K562 (cell line): ENCODE measurements around the gene BLOC1S4. TPM values are rescaled to one million over a fixed set of nuclear protein-coding genes. Genes with fewer than 3 reads are reported as not detected.

Experiments used
- BHLHE40 ChIP-seq: IDR thresholded peaks from 2 replicates; pipeline ENCODE4 v1.6.1; 2011; ENCODE audit warnings: low read length, improper control_type of control experiment
- CAMTA2 ChIP-seq: fragments of 250-450 bp; sonication (Bioruptor Pico); conservative IDR thresholded peaks from 2 replicates; pipeline ENCODE4 v1.5.1; 2022
- CCNT2 ChIP-seq: IDR thresholded peaks from 2 replicates; pipeline ENCODE4 v1.6.1; 2011; ENCODE audit warnings: borderline replicate concordance, low read depth, mild to moderate bottlenecking, moderate library complexity, mixed read lengths, low read length; ENCODE audit not compliant: insufficient read length; ENCODE audit errors: extremely low read depth
- CREB1 ChIP-seq, 2 experiments: sonication (generic) in 1 of 2; formaldehyde crosslinking in 1 of 2; IDR thresholded peaks; 2 replicates each; pipeline versions ENCODE4 v1.6.1 to v1.8.0; 2012 to 2022; ENCODE audit warnings: inconsistent platforms in 1 of 2, mild to moderate bottlenecking in 1 of 2, missing genetic modification reagents in 1 of 2, moderate library complexity in 1 of 2
- HIVEP1 ChIP-seq: fragments of 250-450 bp; sonication (Bioruptor Pico); IDR thresholded peaks from 2 replicates; pipeline ENCODE4 v1.4.0; 2020; ENCODE audit warnings: mild to moderate bottlenecking
- KAT2B ChIP-seq: IDR thresholded peaks from one replicate; pipeline ENCODE4 v1.6.1; 2012; ENCODE audit warnings: low read depth, mild to moderate bottlenecking, control low read depth, inconsistent platforms, low read length, moderate library complexity
- KHSRP ChIP-seq: fragments of 450-650 bp; IDR thresholded peaks from 2 replicates; pipeline ENCODE4 v1.6.1; 2017
- L3MBTL2 ChIP-seq: fragments of 450-650 bp; IDR thresholded peaks from 2 replicates; pipeline ENCODE4 v1.6.1; 2016; ENCODE audit warnings: mild to moderate bottlenecking, moderate library complexity
- MECOM ChIP-seq: fragments of 250-450 bp; sonication (Bioruptor Pico); IDR thresholded peaks from 2 replicates; pipeline ENCODE4 v1.8.0; 2022; ENCODE audit warnings: inconsistent platforms
- NRF1 ChIP-seq, 2 experiments: fragments of 450-650 bp; IDR thresholded peaks in 1 of 2; conservative IDR thresholded peaks in 1 of 2; 2 replicates each; pipeline ENCODE4 v1.6.1; 2014; ENCODE audit warnings: mild to moderate bottlenecking in 2 of 2
- POLR2H ChIP-seq: IDR thresholded peaks from 2 replicates; pipeline ENCODE4 v1.6.1; 2016; ENCODE audit warnings: missing genetic modification characterization, low read depth, mild to moderate bottlenecking, control low read depth, missing compliant biosample characterization, moderate library complexity
- RCOR1 ChIP-seq, 2 experiments: IDR thresholded peaks; 2 replicates each; pipeline ENCODE4 v1.6.1; 2012; ENCODE audit warnings: low read depth in 2 of 2, low read length in 2 of 2, borderline replicate concordance in 1 of 2, improper control_type of control experiment in 1 of 2
- SMAD3 ChIP-seq: fragments of 450-650 bp; formaldehyde crosslinking; conservative IDR thresholded peaks from 2 replicates; pipeline ENCODE4 v1.4.0; 2020; ENCODE audit warnings: mild to moderate bottlenecking
- SRSF3 ChIP-seq: fragments of 200-400 bp; formaldehyde crosslinking; IDR thresholded peaks from 2 replicates; pipeline ENCODE4 v1.6.1; 2016; ENCODE audit warnings: mild to moderate bottlenecking, low read length, moderate library complexity; ENCODE audit not compliant: insufficient read depth
- XRCC4 ChIP-seq: IDR thresholded peaks from one replicate; pipeline ENCODE4 v1.6.1; 2011; ENCODE audit not compliant: insufficient read depth, insufficient read length; ENCODE audit errors: extremely low read depth
- ZNF175 ChIP-seq: fragments of 200-800 bp; sonication (Bioruptor generic); IDR thresholded peaks from 2 replicates; pipeline ENCODE4 v1.6.1; 2016; ENCODE audit warnings: low read depth, mild to moderate bottlenecking, missing genetic modification characterization, missing compliant biosample characterization
- ZNF583 ChIP-seq: fragments of 250-450 bp; sonication (Bioruptor Pico); IDR thresholded peaks from 2 replicates; pipeline ENCODE4 v1.4.0; 2020
- ZNF589 ChIP-seq: fragments of 200-800 bp; sonication (Bioruptor generic); IDR thresholded peaks from 2 replicates; pipeline ENCODE4 v1.6.1; 2016; ENCODE audit warnings: low read depth, missing genetic modification characterization, missing compliant biosample characterization
- polyA plus RNA-seq, 8 experiments: library from polyadenylated mRNA; depleted of rRNA in 4 of 8; stranded (reverse) in 5 of 8; unstranded in 3 of 8; fragments of >200 nt; fragmentation: Nextera tagmentation in 2 of 8; fragmentation: Illumina TruSeq in 1 of 8; extraction: Ambion mirVana in 2 of 8; extraction: Trizol in 1 of 8; gene quantifications; 2 replicates each; pipeline versions ENCODE4 v1.2.1 to v1.2.3, GENCODE V29; 2011 to 2014; ENCODE audit warnings: inconsistent platforms in 1 of 8, missing spikeins in 1 of 8
- total RNA-seq, 7 experiments: library from RNA; depleted of rRNA in 6 of 7; stranded (reverse); fragments of >200 nt in 6 of 7; fragmentation: Illumina TruSeq in 2 of 7; extraction: Trizol in 2 of 7; gene quantifications; 2 replicates each; pipeline versions ENCODE4 v1.2.1 to v1.2.3, GENCODE V29; 2011 to 2021; ENCODE audit warnings: low replicate concordance in 1 of 7
- TF ChIP-seq, protein P1 (sequence below): sonication (generic); formaldehyde crosslinking; IDR thresholded peaks from 2 replicates; pipeline ENCODE4 v1.8.0; 2022; ENCODE audit warnings: mild to moderate bottlenecking, missing genetic modification reagents
- TF ChIP-seq, protein P2 (sequence below): sonication (generic); formaldehyde crosslinking; IDR thresholded peaks from 2 replicates; pipeline ENCODE4 v1.8.1; 2023; ENCODE audit warnings: mild to moderate bottlenecking, missing genetic modification reagents
- TF ChIP-seq, protein P3 (sequence below): sonication (generic); formaldehyde crosslinking; IDR thresholded peaks from 2 replicates; pipeline ENCODE4 v1.8.0; 2022; ENCODE audit warnings: missing genetic modification reagents, mild to moderate bottlenecking, moderate library complexity, borderline replicate concordance
- TF ChIP-seq, protein P4 (sequence below): fragments of 250-450 bp; sonication (Bioruptor Pico); IDR thresholded peaks from 2 replicates; pipeline ENCODE4 v1.4.0; 2020

Gene BLOC1S4
- total and polyA plus RNA-seq, 9 of the 15 experiments (the other 6 are each of a cell fraction or from before 2014, with no cell fraction given): 3.1 to 31.6 (median 11.2) TPM

DNA sequence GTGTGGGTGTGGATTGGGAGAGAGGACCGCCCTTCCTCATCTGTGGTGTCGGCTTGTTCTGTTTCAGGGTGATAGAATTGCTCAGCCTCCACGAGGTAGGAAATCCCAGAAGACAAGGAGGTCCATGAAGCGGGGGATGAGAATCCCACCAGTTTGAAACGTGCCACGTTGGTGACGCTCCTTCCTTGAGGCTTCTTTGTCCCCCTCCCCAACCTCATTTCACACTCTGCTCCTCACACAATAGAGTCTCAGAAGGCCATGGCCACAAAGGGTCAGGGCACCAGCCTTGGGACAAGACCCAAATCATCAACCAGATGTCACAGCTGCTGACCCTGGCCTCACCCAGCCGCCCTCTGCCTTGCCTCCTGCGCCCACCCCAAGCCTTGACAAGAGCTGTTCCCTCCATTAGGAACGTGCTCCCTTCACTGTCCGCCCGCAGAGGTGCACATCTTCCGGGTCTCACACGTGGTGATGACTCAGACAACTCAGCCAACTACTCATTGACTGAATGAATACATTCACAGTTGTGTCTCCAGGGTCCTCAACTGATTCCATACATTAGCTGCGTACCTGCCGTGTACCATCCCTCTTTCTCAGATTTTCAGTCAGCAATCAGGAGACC is 18.3 kb downstream of the BLOC1S4 start (continued):
- TF ChIP-seq, protein P1, sequence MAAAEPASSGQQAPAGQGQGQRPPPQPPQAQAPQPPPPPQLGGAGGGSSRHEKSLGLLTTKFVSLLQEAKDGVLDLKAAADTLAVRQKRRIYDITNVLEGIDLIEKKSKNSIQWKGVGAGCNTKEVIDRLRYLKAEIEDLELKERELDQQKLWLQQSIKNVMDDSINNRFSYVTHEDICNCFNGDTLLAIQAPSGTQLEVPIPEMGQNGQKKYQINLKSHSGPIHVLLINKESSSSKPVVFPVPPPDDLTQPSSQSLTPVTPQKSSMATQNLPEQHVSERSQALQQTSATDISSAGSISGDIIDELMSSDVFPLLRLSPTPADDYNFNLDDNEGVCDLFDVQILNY (CRISPR knock-in tag): no peak
- no peak for TF ChIP-seq CCNT2
- TF ChIP-seq SRSF3: no peak
- TF ChIP-seq POLR2H (tag): no peak
- peak; percentile 89 for TF ChIP-seq MECOM (CRISPR knock-in tag)
- TF ChIP-seq KHSRP: no peak
- no peak for TF ChIP-seq HIVEP1 (CRISPR knock-in tag)
- peak; percentile 94 for TF ChIP-seq L3MBTL2
- no peak for TF ChIP-seq NRF1 (conservative IDR thresholded peaks at IDR 0.05 in 1 of 2, IDR thresholded peaks at IDR 0.05 in 1 of 2)
- TF ChIP-seq ZNF589 (CRISPR knock-in tag): peak; percentile 67; the same call in 1 of the 2 replicates
- TF ChIP-seq, protein P2, sequence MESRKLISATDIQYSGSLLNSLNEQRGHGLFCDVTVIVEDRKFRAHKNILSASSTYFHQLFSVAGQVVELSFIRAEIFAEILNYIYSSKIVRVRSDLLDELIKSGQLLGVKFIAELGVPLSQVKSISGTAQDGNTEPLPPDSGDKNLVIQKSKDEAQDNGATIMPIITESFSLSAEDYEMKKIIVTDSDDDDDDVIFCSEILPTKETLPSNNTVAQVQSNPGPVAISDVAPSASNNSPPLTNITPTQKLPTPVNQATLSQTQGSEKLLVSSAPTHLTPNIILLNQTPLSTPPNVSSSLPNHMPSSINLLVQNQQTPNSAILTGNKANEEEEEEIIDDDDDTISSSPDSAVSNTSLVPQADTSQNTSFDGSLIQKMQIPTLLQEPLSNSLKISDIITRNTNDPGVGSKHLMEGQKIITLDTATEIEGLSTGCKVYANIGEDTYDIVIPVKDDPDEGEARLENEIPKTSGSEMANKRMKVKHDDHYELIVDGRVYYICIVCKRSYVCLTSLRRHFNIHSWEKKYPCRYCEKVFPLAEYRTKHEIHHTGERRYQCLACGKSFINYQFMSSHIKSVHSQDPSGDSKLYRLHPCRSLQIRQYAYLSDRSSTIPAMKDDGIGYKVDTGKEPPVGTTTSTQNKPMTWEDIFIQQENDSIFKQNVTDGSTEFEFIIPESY (CRISPR knock-in tag): no peak
- peak; percentile 61 for TF ChIP-seq BHLHE40
- no peak for TF ChIP-seq SMAD3 (CRISPR knock-in tag)
- TF ChIP-seq, protein P3, sequence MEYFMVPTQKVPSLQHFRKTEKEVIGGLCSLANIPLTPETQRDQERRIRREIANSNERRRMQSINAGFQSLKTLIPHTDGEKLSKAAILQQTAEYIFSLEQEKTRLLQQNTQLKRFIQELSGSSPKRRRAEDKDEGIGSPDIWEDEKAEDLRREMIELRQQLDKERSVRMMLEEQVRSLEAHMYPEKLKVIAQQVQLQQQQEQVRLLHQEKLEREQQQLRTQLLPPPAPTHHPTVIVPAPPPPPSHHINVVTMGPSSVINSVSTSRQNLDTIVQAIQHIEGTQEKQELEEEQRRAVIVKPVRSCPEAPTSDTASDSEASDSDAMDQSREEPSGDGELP (CRISPR knock-in tag): peak; percentile 53; the same call in 1 of the 2 replicates
- no peak for TF ChIP-seq CREB1 (IDR thresholded peaks at IDR 0.05)
- no peak for TF ChIP-seq CREB1 (CRISPR knock-in tag; IDR thresholded peaks at IDR 0.05)
- no peak for TF ChIP-seq KAT2B
- TF ChIP-seq ZNF583: 0 out of 2 replicates have a peak, but pooled peaks have one; percentile 52
- TF ChIP-seq CAMTA2 (CRISPR knock-in tag): no peak
- TF ChIP-seq, protein P4, sequence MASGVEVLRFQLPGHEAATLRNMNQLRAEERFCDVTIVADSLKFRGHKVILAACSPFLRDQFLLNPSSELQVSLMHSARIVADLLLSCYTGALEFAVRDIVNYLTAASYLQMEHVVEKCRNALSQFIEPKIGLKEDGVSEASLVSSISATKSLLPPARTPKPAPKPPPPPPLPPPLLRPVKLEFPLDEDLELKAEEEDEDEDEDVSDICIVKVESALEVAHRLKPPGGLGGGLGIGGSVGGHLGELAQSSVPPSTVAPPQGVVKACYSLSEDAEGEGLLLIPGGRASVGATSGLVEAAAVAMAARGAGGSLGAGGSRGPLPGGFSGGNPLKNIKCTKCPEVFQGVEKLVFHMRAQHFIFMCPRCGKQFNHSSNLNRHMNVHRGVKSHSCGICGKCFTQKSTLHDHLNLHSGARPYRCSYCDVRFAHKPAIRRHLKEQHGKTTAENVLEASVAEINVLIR (CRISPR knock-in tag): no peak
- no peak for TF ChIP-seq XRCC4
- TF ChIP-seq RCOR1 (IDR thresholded peaks at IDR 0.05; ENCODE audit: borderline replicate concordance in 1 of 2, low read depth in 2 of 2, low read length in 2 of 2): peak in 1 of 2 experiments; percentile 6; a peak in 1 of 4 replicates
- TF ChIP-seq ZNF175 (CRISPR knock-in tag): peak; percentile 93
